Measurements from ENCODE around the gene HTATSF1. TPM values are rescaled to one million over a fixed set of nuclear protein-coding genes. Genes with fewer than 3 reads are reported as not detected.

Gene HTATSF1
- polyA plus RNA-seq, 1 of the 3 experiments (the other 2 are of a cell fraction) = 2.7 TPM

DNA sequence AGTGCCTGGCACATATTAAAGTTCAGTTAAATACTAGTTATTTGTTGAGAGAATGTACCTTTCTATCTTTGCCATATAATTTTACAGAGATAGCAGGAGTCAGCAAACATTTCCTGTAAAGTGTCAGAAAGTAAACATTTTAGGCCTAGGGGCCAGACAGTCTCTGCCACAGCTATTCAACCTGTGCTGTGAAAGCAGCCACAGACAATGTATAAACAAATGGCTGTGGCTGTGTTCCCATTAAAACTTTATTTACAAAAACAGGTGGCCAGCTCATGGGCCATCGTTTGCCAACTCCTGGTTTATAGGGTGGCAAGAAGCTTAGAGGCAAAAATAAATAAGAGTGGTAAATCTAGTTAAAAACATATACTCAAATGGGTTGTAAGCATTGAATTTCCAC is 43.6 kb upstream of the HTATSF1 start:
- Histone ChIP-seq H3K27ac (ENCODE audit: low read depth in 2 of 2, low read length in 1 of 2) (no peak overlapping the region), H3K4me2 (no peak overlapping the region), H4K20me1 (ENCODE audit: insufficient read depth) (no peaks in the 10 kb centered on the region), H3K4me3 (ENCODE audit: low read depth in 2 of 2, low read length in 1 of 2) (no peak overlapping the region), H3K9ac (no peak overlapping the region), H3K9me3 (no peaks in the 10 kb centered on the region), H3K27me3 (ENCODE audit: insufficient read depth) (no peaks in the 10 kb centered on the region), H3K4me1 (ENCODE audit: control insufficient read depth in 1 of 2, insufficient read depth in 2 of 2, low read depth in 1 of 2, low read length in 1 of 2) (no peaks in the 10 kb centered on the region; a peak in 1 of 4 replicates), H3K36me3 (replicated peaks in 1 of 2; ENCODE audit: control insufficient read depth in 1 of 2, insufficient read depth in 2 of 2, low read length in 1 of 2) (no peaks in the 10 kb centered on the region), H2AFZ (ENCODE audit: low read depth) (no peak overlapping the region), H3K9me2 (no peaks in the 10 kb centered on the region), H3F3A (replicated peaks; ENCODE audit: insufficient read depth) (no peaks in the 10 kb centered on the region), H3K79me2 (ENCODE audit: insufficient read depth) (no peaks in the 10 kb centered on the region)
- TF ChIP-seq MXI1 (IDR thresholded peaks at IDR 0.05; ENCODE audit: low read depth, low read length) (no peak), USF2 (IDR thresholded peaks at IDR 0.05; ENCODE audit: borderline replicate concordance, low read depth, low read length) (no peak), MEF2A (IDR thresholded peaks at IDR 0.05; ENCODE audit: borderline replicate concordance, low read depth) (no peak), RFX5 (IDR thresholded peaks at IDR 0.05; ENCODE audit: low read length) (no peak), FOXM1 (IDR thresholded peaks at IDR 0.05; ENCODE audit: low read depth) (no peak), GABPA (IDR thresholded peaks at IDR 0.05; ENCODE audit: low read depth) (no peak), EZH2phosphoT487 (IDR thresholded peaks at IDR 0.05; ENCODE audit: borderline replicate concordance, low read depth) (no peak), ELF1 (IDR thresholded peaks at IDR 0.05) (no peak), PBX3 (IDR thresholded peaks at IDR 0.05) (no peak), RAD21 (IDR thresholded peaks at IDR 0.05; ENCODE audit: low read length) (no peak), SMC3 (IDR thresholded peaks at IDR 0.05; ENCODE audit: low read depth, low read length) (no peak), RXRA (IDR thresholded peaks at IDR 0.05; ENCODE audit: borderline replicate concordance, low read depth) (no peak)
- ChIA-PET CTCF (interaction anchor here (0.9 kb wide), 1 partner anchor 425 kb away, joined by 3 read pairs; no protein-coding TSS in a partner anchor), POLR2A (no interaction called here)
- WGBS (ENCODE audit: low lambda C conversion rate) = 0% methylated on average over 1 of the region's 1 CpG
- no peak for DNase-seq

DNA sequence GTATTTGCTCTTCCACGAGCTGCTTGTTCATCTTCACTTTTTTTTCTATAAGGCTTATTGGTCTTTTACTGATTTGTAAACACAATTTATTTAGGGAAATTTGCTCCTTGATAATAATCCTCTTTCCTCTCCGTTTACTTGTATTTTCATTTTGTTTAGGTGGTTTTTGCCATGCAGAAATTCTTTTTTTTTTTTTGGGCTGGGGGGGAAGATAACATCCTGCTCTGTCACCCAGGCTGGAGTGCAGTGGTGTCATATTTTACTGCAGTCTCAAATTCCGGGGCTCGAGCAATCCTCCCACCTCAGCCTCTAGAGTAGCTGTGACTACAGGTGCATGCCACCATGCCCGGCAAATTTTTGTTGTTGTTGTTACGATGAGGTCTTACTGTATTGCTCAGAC is 41.3 kb upstream of the HTATSF1 start:
- H3K9ac ChIP-seq = no peak overlapping the region
- H3K79me2 ChIP-seq (ENCODE audit: insufficient read depth) = no peaks in the 10 kb centered on the region
- no peaks in the 10 kb centered on the region for H3F3A ChIP-seq (replicated peaks; ENCODE audit: insufficient read depth)
- ChIA-PET CTCF (interaction anchor here (0.6 kb wide), 1 partner anchor 161 kb away, joined by 3 read pairs; no protein-coding TSS in a partner anchor), POLR2A (no interaction called here)
- TF ChIP-seq NFIC (IDR thresholded peaks at IDR 0.05; ENCODE audit: borderline replicate concordance) (no peak), PBX3 (IDR thresholded peaks at IDR 0.05) (no peak), GATA2 (CRISPR knock-in tag; IDR thresholded peaks at IDR 0.05) (no peak), USF2 (IDR thresholded peaks at IDR 0.05; ENCODE audit: borderline replicate concordance, low read depth, low read length) (no peak), POLR2AphosphoS5 (IDR thresholded peaks at IDR 0.05; ENCODE audit: low read depth, low read length) (no peak), MXI1 (IDR thresholded peaks at IDR 0.05; ENCODE audit: low read depth, low read length) (no peak), GABPA (IDR thresholded peaks at IDR 0.05; ENCODE audit: low read depth) (no peak), TCF12 (IDR thresholded peaks at IDR 0.05) (no peak), RCOR1 (IDR thresholded peaks at IDR 0.05; ENCODE audit: low read length) (no peak), FOXM1 (IDR thresholded peaks at IDR 0.05; ENCODE audit: low read depth) (no peak), FOXJ3 (CRISPR knock-in tag; IDR thresholded peaks at IDR 0.05) (no peak)
- TF ChIP-seq, protein P1, sequence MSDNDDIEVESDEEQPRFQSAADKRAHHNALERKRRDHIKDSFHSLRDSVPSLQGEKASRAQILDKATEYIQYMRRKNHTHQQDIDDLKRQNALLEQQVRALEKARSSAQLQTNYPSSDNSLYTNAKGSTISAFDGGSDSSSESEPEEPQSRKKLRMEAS (IDR thresholded peaks at IDR 0.05; ENCODE audit: low read depth) = no peak
- H3K9me3 ChIP-seq = no peaks in the 10 kb centered on the region
- H3K36me3 ChIP-seq (replicated peaks in 1 of 2; ENCODE audit: control insufficient read depth in 1 of 2, insufficient read depth in 2 of 2, low read length in 1 of 2) = no peaks in the 10 kb centered on the region
- no peaks in the 10 kb centered on the region; a peak in 1 of 4 replicates for H3K4me1 ChIP-seq (ENCODE audit: control insufficient read depth in 1 of 2, insufficient read depth in 2 of 2, low read depth in 1 of 2, low read length in 1 of 2)
- H3K4me3 ChIP-seq (ENCODE audit: low read depth in 2 of 2, low read length in 1 of 2) = no peak overlapping the region
- DNase-seq = no peak
- H3K4me2 ChIP-seq = no peak overlapping the region
- H4K20me1 ChIP-seq (ENCODE audit: insufficient read depth) = no peaks in the 10 kb centered on the region
- no peak overlapping the region for H3K27ac ChIP-seq (ENCODE audit: low read depth in 2 of 2, low read length in 1 of 2)
- WGBS (ENCODE audit: low lambda C conversion rate) = 23% methylated on average over 6 of the region's 6 CpGs
- no peaks in the 10 kb centered on the region for H3K9me2 ChIP-seq
- no peaks in the 10 kb centered on the region for H3K27me3 ChIP-seq (ENCODE audit: insufficient read depth)
- H2AFZ ChIP-seq (ENCODE audit: low read depth) = no peak overlapping the region

All from SK-N-SH (cell line).